GM12891 (cell line): Measurements from ENCODE around the gene CPVL.

ENCODE experiments used
- POLR2A ChIP-seq: IDR thresholded peaks from 2 replicates; pipeline ENCODE4 v1.6.1; 2011; ENCODE audit warnings: low read depth, low read length, control low read depth
- POLR2AphosphoS5 ChIP-seq: IDR thresholded peaks from 2 replicates; pipeline ENCODE4 v1.6.1; 2011; ENCODE audit warnings: low read depth, low read length, control low read depth
- POU2F2 ChIP-seq: IDR thresholded peaks from 2 replicates; pipeline ENCODE4 v1.6.1; 2011; ENCODE audit warnings: low read depth, mild to moderate bottlenecking, control low read depth, low read length, moderate library complexity
- TAF1 ChIP-seq: IDR thresholded peaks from 2 replicates; pipeline ENCODE4 v1.6.1; 2011; ENCODE audit warnings: low read depth, low read length, control low read depth

GRCh38 chr7:28953633-28954032 is 192.7 kb downstream of the CPVL start:
- TF ChIP-seq POLR2A (no peak), POU2F2 (no peak), POLR2AphosphoS5 (no peak), TAF1 (no peak)
